ENCODE data around the gene MAGIX.
"Not testable (repeated sequence)": the region's sequence is repeated elsewhere in the genome, so short reads cannot be mapped to it uniquely, and the experiment has no call there.

MAGIX gene

GRCh38 chrX:49162620-49163019, at the start of gene MAGIX:
TSS of gene MAGIX (plus strand) at chrX:49162758. CDS start at chrX:49162890, 132 bp downstream.
- no peak for TF ChIP-seq CTCF (conservative IDR thresholded peaks at IDR 0.05)
- peak within 1 kb of the TSS; percentile 52; the same call in 1 of the 2 replicates for H3K27ac ChIP-seq

- TF ChIP-seq CTCF (conservative IDR thresholded peaks at IDR 0.05): no peak
- H3K27ac ChIP-seq: no peak overlapping the region
Measured at GRCh38 chrX:49116076-49116475, 46.5 kb upstream of the MAGIX start.

- H3K27ac ChIP-seq: no peak overlapping the region
- TF ChIP-seq CTCF (conservative IDR thresholded peaks at IDR 0.05): no peak
Measured at GRCh38 chrX:49116716-49117115, 45.8 kb upstream of the MAGIX start.

GRCh38 chrX:49117581-49117980, 45.0 kb upstream of the MAGIX start:
- H3K27ac ChIP-seq: no peak overlapping the region
- TF ChIP-seq CTCF (conservative IDR thresholded peaks at IDR 0.05): no peak

GRCh38 chrX:49120091-49120490, 42.5 kb upstream of the MAGIX start:
- H3K27ac ChIP-seq: no peak overlapping the region
- TF ChIP-seq CTCF (conservative IDR thresholded peaks at IDR 0.05): no peak

GRCh38 chrX:49122499-49122898, 40.1 kb upstream of the MAGIX start:
- no peak for TF ChIP-seq CTCF (conservative IDR thresholded peaks at IDR 0.05)
- no peak overlapping the region for H3K27ac ChIP-seq

- not testable (repeated sequence) for H3K27ac ChIP-seq
Measured at GRCh38 chrX:49127742-49128258, 34.8 kb upstream of the MAGIX start.

- no peak overlapping the region for H3K27ac ChIP-seq
- TF ChIP-seq CTCF (conservative IDR thresholded peaks at IDR 0.05): no peak
Measured at GRCh38 chrX:49129427-49129826, 33.1 kb upstream of the MAGIX start.

GRCh38 chrX:49132275-49132674, 30.3 kb upstream of the MAGIX start:
- not testable (repeated sequence) for H3K27ac ChIP-seq

Data from VCaP (cell line).